GM13976 (cell line): Measurements from ENCODE around the gene RNF166.

Experiments used
- DNase-seq: peaks from one replicate; pipeline ENCODE4 v3.0.0; 2012; ENCODE audit warnings: low spot score
- in situ Hi-C: fragments of 300-500 bp; cut with MboI; formaldehyde crosslinking; loops from one replicate; pipeline ENCODE4 v1.12.0; 2022; ENCODE audit warnings: low sequenced_read_pairs, mixed read lengths, inconsistent platforms; ENCODE audit not compliant: unreplicated experiment
- TF ChIP-seq, protein P1 (sequence below): IDR thresholded peaks from 2 replicates; pipeline ENCODE4 v1.5.1; 2012; ENCODE audit warnings: borderline replicate concordance, mild to moderate bottlenecking; ENCODE audit not compliant: insufficient read depth; ENCODE audit errors: extremely low read depth, missing control alignments, control extremely low read depth

RNF166 gene

GRCh38 chr16:88655053-88655732 lies 51.0 kb downstream of the RNF166 start:
- TF ChIP-seq, protein P1, sequence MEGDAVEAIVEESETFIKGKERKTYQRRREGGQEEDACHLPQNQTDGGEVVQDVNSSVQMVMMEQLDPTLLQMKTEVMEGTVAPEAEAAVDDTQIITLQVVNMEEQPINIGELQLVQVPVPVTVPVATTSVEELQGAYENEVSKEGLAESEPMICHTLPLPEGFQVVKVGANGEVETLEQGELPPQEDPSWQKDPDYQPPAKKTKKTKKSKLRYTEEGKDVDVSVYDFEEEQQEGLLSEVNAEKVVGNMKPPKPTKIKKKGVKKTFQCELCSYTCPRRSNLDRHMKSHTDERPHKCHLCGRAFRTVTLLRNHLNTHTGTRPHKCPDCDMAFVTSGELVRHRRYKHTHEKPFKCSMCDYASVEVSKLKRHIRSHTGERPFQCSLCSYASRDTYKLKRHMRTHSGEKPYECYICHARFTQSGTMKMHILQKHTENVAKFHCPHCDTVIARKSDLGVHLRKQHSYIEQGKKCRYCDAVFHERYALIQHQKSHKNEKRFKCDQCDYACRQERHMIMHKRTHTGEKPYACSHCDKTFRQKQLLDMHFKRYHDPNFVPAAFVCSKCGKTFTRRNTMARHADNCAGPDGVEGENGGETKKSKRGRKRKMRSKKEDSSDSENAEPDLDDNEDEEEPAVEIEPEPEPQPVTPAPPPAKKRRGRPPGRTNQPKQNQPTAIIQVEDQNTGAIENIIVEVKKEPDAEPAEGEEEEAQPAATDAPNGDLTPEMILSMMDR, result no peak
- in situ Hi-C loops, result no loop called here
- DNase-seq, result no peak

DNA sequence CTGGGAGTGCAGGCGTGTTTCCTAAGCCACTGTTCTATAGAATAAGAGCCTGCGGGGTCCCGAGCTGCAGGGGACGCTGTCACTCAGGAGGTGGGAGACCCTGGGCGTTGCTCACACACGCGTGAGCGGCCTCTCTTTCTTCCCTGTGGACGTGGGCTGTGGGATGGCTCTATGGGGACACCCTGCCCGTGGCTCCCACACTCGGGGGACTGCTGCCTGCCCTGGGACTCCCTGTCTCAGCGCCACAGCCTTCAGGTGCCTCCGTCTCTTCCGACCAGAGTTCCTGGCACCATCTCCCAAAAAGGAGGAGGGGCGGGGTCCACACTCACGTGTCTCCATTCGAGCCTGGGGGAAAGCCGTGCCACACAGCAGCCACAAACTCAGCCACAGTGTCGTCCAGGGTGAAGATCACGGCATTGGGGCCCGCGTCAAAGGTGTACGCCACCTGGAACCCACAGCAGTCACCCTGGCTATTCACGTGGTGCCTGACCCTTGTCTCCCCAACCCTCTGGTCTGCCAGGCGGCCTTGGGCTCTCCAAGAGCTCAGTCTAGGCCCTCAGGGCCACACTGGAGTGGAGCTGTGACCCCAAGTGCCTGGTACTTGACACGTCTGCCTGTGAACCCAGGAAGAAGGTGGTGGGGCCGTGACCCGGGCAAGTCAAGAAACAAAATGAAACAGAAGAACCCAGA lies 51.7 kb downstream of the RNF166 start:
- no peak for DNase-seq
- in situ Hi-C loops, result no loop called here
- TF ChIP-seq, protein P1, result no peak

DNA sequence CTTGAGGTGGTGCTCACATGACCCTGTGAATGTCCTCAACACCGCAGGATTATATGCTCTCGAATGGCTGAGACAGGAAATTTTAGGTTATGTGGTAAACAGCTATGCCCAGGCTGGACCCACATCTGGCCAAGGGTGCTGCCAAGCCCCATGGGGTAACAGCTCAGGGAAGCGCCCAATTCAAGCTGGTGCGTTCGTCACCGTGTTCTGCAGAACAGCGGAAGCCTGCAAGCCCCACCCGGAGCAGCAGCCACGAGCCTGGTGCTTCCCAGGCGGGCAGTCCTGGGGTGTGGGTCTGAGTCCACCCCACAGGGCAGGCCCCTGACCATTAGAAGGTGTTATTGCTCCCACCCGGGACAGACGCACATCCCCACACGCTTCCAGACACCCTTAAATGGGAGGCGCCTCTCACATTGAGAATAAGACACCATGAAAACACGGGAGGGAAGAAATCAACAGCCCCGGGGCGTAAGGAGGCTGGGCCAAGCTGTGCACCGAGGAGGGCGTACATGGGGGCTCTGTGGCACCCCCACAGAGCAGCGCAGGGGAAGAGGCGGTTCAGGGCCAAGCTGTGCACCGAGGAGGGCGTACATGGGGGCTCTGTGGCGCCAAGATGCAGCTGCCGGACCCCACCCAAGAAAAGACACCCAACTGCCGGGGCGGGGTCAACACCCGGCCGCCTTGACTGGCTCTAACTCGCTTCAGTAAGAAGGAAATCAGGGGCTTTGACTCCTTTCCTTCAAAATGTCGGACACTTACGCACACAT lies 52.4 kb downstream of the RNF166 start:
- DNase-seq, result no peak
- in situ Hi-C loops, result no loop called here
- TF ChIP-seq, protein P1, result no peak

- in situ Hi-C loops, result no loop called here
- TF ChIP-seq, protein P1, result no peak
- no peak for DNase-seq
Observed at GRCh38 chr16:88653101-88653500, 53.1 kb downstream of the RNF166 start.

DNA sequence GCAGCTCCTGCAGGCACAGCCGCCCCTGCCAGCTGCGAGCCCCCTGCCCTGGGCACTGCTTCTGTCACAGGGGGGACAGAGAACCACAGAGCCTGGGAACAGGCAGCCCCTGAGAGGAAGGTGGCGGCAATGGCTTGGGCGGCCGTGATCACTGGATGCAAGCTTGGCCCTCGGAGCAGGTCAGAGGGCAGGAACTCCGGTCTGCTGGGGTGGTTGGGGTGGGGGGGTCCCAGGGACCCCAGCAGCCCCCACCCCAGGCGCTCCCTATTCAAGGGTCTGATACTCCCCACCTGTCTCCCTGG lies 53.5 kb downstream of the RNF166 start:
- no peak for DNase-seq
- TF ChIP-seq, protein P1, result no peak
- in situ Hi-C loops, result no loop called here

DNA sequence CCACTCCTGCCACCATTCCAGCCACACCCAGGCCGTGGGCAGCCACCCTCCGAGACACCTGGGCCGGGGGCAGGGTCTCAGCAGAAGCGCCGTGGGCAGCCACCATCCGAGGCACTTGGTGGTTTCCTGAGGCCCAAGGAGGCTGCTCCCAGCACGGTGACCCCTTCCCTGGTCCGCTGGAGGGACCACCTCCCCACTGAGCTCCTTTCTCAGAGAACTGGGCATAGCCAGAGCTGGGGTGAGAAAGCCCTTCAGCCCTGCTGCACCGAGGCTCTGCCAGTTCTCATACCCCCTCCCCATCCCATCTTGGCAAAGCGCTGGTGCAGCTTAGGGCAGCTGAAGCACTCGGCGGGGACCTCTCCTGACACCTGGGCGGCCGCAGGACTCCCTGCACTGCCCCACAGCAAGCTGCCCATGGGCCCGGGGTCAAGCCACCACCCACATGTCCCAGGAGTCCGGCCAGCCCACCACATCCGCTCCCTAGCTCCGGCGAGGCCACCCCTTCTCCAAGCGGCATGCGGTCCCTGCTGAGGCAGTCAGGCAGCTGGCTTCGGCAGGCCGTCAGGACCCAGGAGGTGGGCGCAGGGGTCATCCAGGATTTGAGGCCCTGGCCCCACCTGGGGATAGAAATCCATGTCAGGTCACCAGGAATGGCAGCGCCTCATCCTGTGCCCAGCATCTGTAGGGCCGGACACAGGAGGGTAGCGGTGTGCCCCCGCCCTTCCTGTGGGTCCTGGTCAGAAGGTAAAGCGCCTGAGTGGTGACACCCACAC lies 54.0 kb downstream of the RNF166 start:
- TF ChIP-seq, protein P1, result no peak
- in situ Hi-C loops, result no loop called here
- DNase-seq, result no peak
